Psoas muscle (tissue), 8 donors: ENCODE measurements around the gene GPNMB. TPM values are rescaled to one million over a fixed set of nuclear protein-coding genes. Genes with fewer than 3 reads are reported as not detected.

Source experiments
- ATAC-seq, 4 donors: fragments of 200-7000 bp; cut with Tn5 transposase; one replicate each; pipeline ENCODE4 v1.9.1; 2020; ENCODE audit warnings: moderate library complexity in 3 of 4, mild to moderate bottlenecking in 2 of 4
- DNase-seq, 2 donors: peaks; one replicate each; pipeline ENCODE4 v3.0.0-alpha.2; 2020
- H3K27ac ChIP-seq: fragments of 200-600 bp; one replicate; pipeline ENCODE4 v1.8.0; 2022
- H3K27me3 ChIP-seq, 3 donors: fragments of 200-600 bp in 1 of 3; one replicate each; pipeline versions ENCODE4 v1.6.1 to v1.8.0; 2013 to 2022; ENCODE audit warnings: low read length in 2 of 3, mild to moderate bottlenecking in 2 of 3, moderate library complexity in 1 of 3; ENCODE audit not compliant: insufficient read depth in 3 of 3
- H3K36me3 ChIP-seq, 2 donors: fragments of 200-600 bp in 1 of 2; one replicate each; pipeline versions ENCODE4 v1.6.1 to v1.8.0; 2013 to 2022; ENCODE audit warnings: low read depth in 1 of 2, mild to moderate bottlenecking in 1 of 2, moderate library complexity in 1 of 2; ENCODE audit not compliant: insufficient read depth in 1 of 2
- H3K4me1 ChIP-seq: fragments of 200-600 bp; one replicate; pipeline ENCODE4 v1.8.0; 2022
- H3K4me3 ChIP-seq: fragments of 200-600 bp; one replicate; pipeline ENCODE4 v1.8.0; 2022; ENCODE audit warnings: mild to moderate bottlenecking
- H3K9me3 ChIP-seq: fragments of 200-600 bp; one replicate; pipeline ENCODE4 v1.8.0; 2022
- CTCF ChIP-seq: fragments of 200-600 bp; IDR thresholded peaks from one replicate; pipeline ENCODE4 v1.8.0; 2022; ENCODE audit warnings: antibody characterized with exemption
- WGBS, 3 donors: extraction: QIAGEN DNeasy Blood & Tissue Kit; methylation state at CpG; one replicate each; pipeline versions ENCODE4 v1.1.6 to v1.1.7; 2013; 5-methylcytosine and 5-hydroxymethylcytosine counted together
- intact Hi-C, 2 donors: fragments of 100-400 bp; cut with DNase I; formaldehyde crosslinking; loops; one replicate each; pipeline versions ENCODE4 v1.11.0 to v1.14.2; 2022
- polyA plus RNA-seq, 3 donors: library from polyadenylated mRNA; stranded (reverse); fragments of 200-250 nt; gene quantifications; one replicate each; pipeline ENCODE4 v1.2.3, GENCODE V29; 2013
- total RNA-seq, 4 donors: library from RNA; stranded (reverse); fragmentation: NEBNext Ultra II Directional in 2 of 4; extraction: Animal tissue kit (Norgen Biotek cat#: 25700) in 2 of 4; gene quantifications; one replicate each; pipeline versions ENCODE4 v1.2.1 to v1.2.4, GENCODE V29; 2021 to 2023
- donor health status: healthy with polysubstance abuse.
- donor health status: DM: no; HTN: no; CAD: no; lungs with moderate emphysema.
- donor health status: Bipolar disorder and iron deficiency.
- donor health status: healthy.
- donor health status: DM: yes; HTN: yes; CAD: no.
- donor health status: DM: no; HTN: no; CAD: no.
- donor health status: DM: no; HTN: no; CAD: no.
- donor health status: DM: yes; HTN: yes; CAD: no.

GPNMB gene
- total and polyA plus RNA-seq, 7 donors, result 4.3 to 24.9 (median 11.2) TPM

GRCh38 chr7:23205909-23206767, 40.4 kb upstream of the GPNMB start:
- Histone ChIP-seq H3K9me3 (no peaks in the 10 kb centered on the region), H3K27me3 (peaks cover 0 to 3% (median 0%) of the 10 kb centered on the region in 3 donors), H3K4me1 (no peaks in the 10 kb centered on the region), H3K27ac (no peak overlapping the region), H3K36me3 (peaks cover 0 to 11% of the 10 kb centered on the region in 2 donors), H3K4me3 (peak overlapping the region; percentile 49)
- WGBS, 3 donors, result 38 to 42% (median 38%) methylated on average over 68 to 76 of the region's 76 CpGs
- TF ChIP-seq CTCF, result no peak
- DNase-seq, result peak in 1 of 2 donors; percentile 21
- intact Hi-C loops, result no loop called here
- ATAC-seq, result peak in 1 of 4 donors; percentile 31

- intact Hi-C loops, result no loop called here
- Histone ChIP-seq H3K27me3 (peaks cover 0 to 3% (median 0%) of the 10 kb centered on the region in 3 donors), H3K27ac (no peak overlapping the region), H3K4me3 (no peak overlapping the region), H3K9me3 (no peaks in the 10 kb centered on the region), H3K4me1 (no peaks in the 10 kb centered on the region), H3K36me3 (peaks cover 0 to 2% of the 10 kb centered on the region in 2 donors)
- ATAC-seq (no peak), DNase-seq (no peak)
- 70 to 99% (median 98%) methylated on average over 2 of the region's 2 CpGs for WGBS, 3 donors
- no peak for TF ChIP-seq CTCF
These were observed 39.6 kb upstream of the GPNMB start for GRCh38 chr7:23207021-23207420.

DNA sequence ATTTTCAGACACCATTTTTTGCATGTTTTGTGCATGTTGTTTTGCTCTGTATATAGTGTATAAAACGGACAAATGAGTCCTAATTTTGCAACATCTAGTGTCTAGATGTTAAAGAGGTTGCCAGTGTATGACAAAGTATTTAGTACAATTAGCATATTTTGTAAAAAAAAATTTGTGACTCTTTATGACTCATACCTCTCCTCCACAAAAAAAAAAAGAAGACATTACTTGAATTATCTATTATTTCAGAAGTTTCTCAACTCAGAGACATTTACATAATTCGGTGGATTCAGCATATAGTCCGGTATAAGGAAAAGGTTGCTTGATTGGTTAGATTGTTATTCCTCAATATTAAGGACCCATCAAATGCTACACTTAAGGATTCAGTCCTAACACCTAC, 38.7 kb upstream of the GPNMB start:
- H3K9me3 ChIP-seq, result no peaks in the 10 kb centered on the region
- DNase-seq (no peak), ATAC-seq (no peak)
- no peaks in the 10 kb centered on the region for H3K36me3 ChIP-seq
- H3K27me3 ChIP-seq, result peaks cover 0 to 3% (median 0%) of the 10 kb centered on the region in 3 donors
- H3K27ac ChIP-seq, result no peak overlapping the region
- TF ChIP-seq CTCF, result no peak
- no peak overlapping the region for H3K4me3 ChIP-seq
- intact Hi-C loops, result no loop called here
- WGBS, 3 donors, result 85 to 93% (median 93%) methylated on average over 3 of the region's 3 CpGs
- no peaks in the 10 kb centered on the region for H3K4me1 ChIP-seq

DNA sequence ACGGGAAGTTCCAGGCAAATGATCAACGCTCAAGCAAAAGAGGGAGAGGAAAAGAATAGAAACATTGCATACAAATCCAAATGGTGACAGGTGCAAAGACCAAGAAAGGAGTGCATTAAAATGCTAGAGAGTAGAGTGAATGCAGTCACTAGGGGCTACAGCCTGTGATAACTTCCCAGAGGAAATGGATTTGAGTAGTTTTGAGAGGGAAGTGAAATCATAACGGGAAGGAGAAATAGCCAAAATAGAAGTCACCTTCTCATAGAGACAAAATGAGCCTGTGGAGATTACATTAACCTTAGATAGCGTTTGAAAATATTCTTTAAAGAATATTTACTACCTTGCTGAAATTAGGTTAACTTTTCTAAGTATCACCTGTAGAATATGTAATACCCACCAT, 38.3 kb upstream of the GPNMB start:
- H3K36me3 ChIP-seq, result no peaks in the 10 kb centered on the region
- no peak overlapping the region for H3K27ac ChIP-seq
- no peak for TF ChIP-seq CTCF
- DNase-seq, result no peak
- intact Hi-C loops, result no loop called here
- no peak for ATAC-seq
- peaks cover 0 to 3% (median 0%) of the 10 kb centered on the region in 3 donors for H3K27me3 ChIP-seq
- H3K4me1 ChIP-seq, result no peaks in the 10 kb centered on the region
- no peaks in the 10 kb centered on the region for H3K9me3 ChIP-seq
- no peak overlapping the region for H3K4me3 ChIP-seq
- 37 to 53% (median 45%) methylated on average over 4 of the region's 4 CpGs for WGBS, 3 donors
